Measurements from ENCODE around the gene NALCN. TPM values are rescaled to one million over a fixed set of nuclear protein-coding genes. Genes with fewer than 3 reads are reported as not detected.

The NALCN gene
- total RNA-seq, 1 donor from 2014 or later, result 1.1 TPM

DNA sequence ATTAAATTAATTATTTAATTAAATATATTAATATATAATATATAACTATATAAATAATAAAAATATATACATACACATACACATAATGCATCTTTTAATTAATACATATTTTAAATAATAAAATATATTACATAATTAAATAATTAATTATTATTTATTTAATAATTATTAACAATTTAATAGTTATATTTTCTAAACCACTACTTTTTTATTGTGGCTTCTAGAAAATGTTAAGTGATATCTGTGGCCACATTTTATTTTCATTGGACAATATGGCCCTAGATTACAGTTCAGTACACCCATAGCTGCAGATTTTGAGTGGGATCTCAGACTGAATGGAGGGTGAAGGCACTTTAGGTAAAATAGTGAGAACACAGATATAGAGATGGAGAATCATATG is 335.7 kb downstream of the NALCN start:
- H3K36me3 Mint-ChIP-seq (ENCODE audit: low read depth, unreplicated experiment), result no peaks in the 10 kb centered on the region
- H3K27ac Mint-ChIP-seq (ENCODE audit: unreplicated experiment), result no peak overlapping the region
- no peak overlapping the region for H3K4me2 ChIP-seq (ENCODE audit: low read length)
- no peak overlapping the region for H3K4me3 Mint-ChIP-seq (ENCODE audit: unreplicated experiment)
- H3K4me3 ChIP-seq (ENCODE audit: insufficient read depth, low read depth, low read length), result no peak overlapping the region
- no peaks in the 10 kb centered on the region for H3K27me3 Mint-ChIP-seq (ENCODE audit: low read depth, unreplicated experiment)
- TF ChIP-seq, protein P1, sequence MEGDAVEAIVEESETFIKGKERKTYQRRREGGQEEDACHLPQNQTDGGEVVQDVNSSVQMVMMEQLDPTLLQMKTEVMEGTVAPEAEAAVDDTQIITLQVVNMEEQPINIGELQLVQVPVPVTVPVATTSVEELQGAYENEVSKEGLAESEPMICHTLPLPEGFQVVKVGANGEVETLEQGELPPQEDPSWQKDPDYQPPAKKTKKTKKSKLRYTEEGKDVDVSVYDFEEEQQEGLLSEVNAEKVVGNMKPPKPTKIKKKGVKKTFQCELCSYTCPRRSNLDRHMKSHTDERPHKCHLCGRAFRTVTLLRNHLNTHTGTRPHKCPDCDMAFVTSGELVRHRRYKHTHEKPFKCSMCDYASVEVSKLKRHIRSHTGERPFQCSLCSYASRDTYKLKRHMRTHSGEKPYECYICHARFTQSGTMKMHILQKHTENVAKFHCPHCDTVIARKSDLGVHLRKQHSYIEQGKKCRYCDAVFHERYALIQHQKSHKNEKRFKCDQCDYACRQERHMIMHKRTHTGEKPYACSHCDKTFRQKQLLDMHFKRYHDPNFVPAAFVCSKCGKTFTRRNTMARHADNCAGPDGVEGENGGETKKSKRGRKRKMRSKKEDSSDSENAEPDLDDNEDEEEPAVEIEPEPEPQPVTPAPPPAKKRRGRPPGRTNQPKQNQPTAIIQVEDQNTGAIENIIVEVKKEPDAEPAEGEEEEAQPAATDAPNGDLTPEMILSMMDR (IDR thresholded peaks at IDR 0.05; ENCODE audit: insufficient read depth, low read depth, low read length), result no peak
- TF ChIP-seq EZH2 (IDR thresholded peaks at IDR 0.05; ENCODE audit: insufficient read depth, low read length), result no peak
- DNase-seq (ENCODE audit: low read depth) (no peak), FAIRE-seq (no peak)
- no peak overlapping the region for H2AFZ ChIP-seq (ENCODE audit: low read depth, low read length)
- no peaks in the 10 kb centered on the region for H3K9me3 ChIP-seq (ENCODE audit: insufficient read depth, low read depth, low read length)
- H3K4me1 ChIP-seq (ENCODE audit: insufficient read depth, low read length), result no peaks in the 10 kb centered on the region
- no peaks in the 10 kb centered on the region for H3K79me2 ChIP-seq (ENCODE audit: insufficient read depth, low read length)
- no peaks in the 10 kb centered on the region for H3K4me1 Mint-ChIP-seq (ENCODE audit: low read depth, unreplicated experiment)
- no peak overlapping the region for H3K27ac ChIP-seq (ENCODE audit: low read depth, low read length)
- no peaks in the 10 kb centered on the region for H3K27me3 ChIP-seq (ENCODE audit: insufficient read depth, low read length)
- no peaks in the 10 kb centered on the region for H4K20me1 ChIP-seq (ENCODE audit: insufficient read depth, low read length)
- H3K36me3 ChIP-seq (ENCODE audit: insufficient read depth, low read length), result no peaks in the 10 kb centered on the region
- peaks cover 11% of the 10 kb centered on the region for H3K9me3 Mint-ChIP-seq (ENCODE audit: unreplicated experiment)
- H3K9ac ChIP-seq (ENCODE audit: low read length), result no peak overlapping the region

DNA sequence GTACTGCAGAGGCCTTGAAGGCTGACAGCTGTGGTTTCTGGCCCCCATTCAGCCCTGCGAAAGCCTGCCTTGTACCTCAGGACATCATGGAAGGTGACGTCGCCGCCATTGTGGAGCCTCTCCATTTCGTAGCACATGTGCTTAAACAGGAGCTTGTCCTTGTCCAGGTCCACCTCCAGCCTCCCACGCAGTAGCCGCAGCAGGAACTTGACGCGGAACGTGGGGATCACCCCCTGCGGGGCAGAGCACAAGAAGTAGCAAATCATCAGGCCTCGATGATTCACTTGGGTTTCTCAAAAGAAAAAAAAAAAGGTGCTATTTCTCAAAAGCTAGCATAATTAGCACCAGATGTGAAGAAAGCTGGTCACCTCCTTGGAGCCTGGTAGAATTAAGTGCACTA is 351.0 kb downstream of the NALCN start:
- no peak for TF ChIP-seq EZH2 (IDR thresholded peaks at IDR 0.05; ENCODE audit: insufficient read depth, low read length)
- TF ChIP-seq, protein P1 (IDR thresholded peaks at IDR 0.05; ENCODE audit: insufficient read depth, low read depth, low read length), result no peak
- Histone ChIP-seq H3K9ac (ENCODE audit: low read length) (no peak overlapping the region), H3K27ac (ENCODE audit: low read depth, low read length) (no peak overlapping the region), H3K4me2 (ENCODE audit: low read length) (no peak overlapping the region), H3K4me1 (ENCODE audit: insufficient read depth, low read length) (peaks cover 6% of the 10 kb centered on the region), H3K4me3 (ENCODE audit: insufficient read depth, low read depth, low read length) (no peak overlapping the region), H3K79me2 (ENCODE audit: insufficient read depth, low read length) (no peaks in the 10 kb centered on the region), H3K36me3 (ENCODE audit: insufficient read depth, low read length) (no peaks in the 10 kb centered on the region), H4K20me1 (ENCODE audit: insufficient read depth, low read length) (no peaks in the 10 kb centered on the region), H2AFZ (ENCODE audit: low read depth, low read length) (no peak overlapping the region), H3K9me3 (ENCODE audit: insufficient read depth, low read depth, low read length) (no peaks in the 10 kb centered on the region), H3K27me3 (ENCODE audit: insufficient read depth, low read length) (no peaks in the 10 kb centered on the region)
- peaks cover 6% of the 10 kb centered on the region for H3K27me3 Mint-ChIP-seq (ENCODE audit: low read depth, unreplicated experiment)
- H3K4me1 Mint-ChIP-seq (ENCODE audit: low read depth, unreplicated experiment), result no peaks in the 10 kb centered on the region
- no peaks in the 10 kb centered on the region for H3K9me3 Mint-ChIP-seq (ENCODE audit: unreplicated experiment)
- no peak overlapping the region for H3K27ac Mint-ChIP-seq (ENCODE audit: unreplicated experiment)
- DNase-seq (ENCODE audit: low read depth) (peak; percentile 70), FAIRE-seq (no peak)
- H3K36me3 Mint-ChIP-seq (ENCODE audit: low read depth, unreplicated experiment), result no peaks in the 10 kb centered on the region
- H3K4me3 Mint-ChIP-seq (ENCODE audit: unreplicated experiment), result no peak overlapping the region

DNA sequence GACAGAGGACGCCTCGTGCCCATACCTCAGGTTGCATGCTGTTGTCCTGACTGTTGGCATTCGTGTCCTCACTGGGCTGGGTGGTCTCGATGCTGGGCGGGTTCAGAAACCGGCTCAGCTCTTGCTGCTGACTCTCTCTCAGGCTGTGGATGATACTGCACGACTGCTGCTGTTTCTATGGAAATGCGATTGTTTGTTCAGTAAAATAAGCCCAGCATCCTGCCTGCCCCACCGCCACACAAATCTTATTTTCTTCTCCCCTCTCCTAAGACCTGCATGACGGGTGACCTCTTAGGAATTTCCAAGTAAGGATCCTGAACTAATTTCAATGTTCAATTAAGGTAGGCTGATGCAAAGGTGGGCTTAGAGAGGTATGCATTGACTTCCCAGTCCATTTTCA is 356.5 kb downstream of the NALCN start:
- H3K4me3 ChIP-seq (ENCODE audit: insufficient read depth, low read depth, low read length), result no peak overlapping the region
- no peak overlapping the region for H3K4me3 Mint-ChIP-seq (ENCODE audit: unreplicated experiment)
- H3K36me3 Mint-ChIP-seq (ENCODE audit: low read depth, unreplicated experiment), result no peaks in the 10 kb centered on the region
- H3K27ac Mint-ChIP-seq (ENCODE audit: unreplicated experiment), result no peak overlapping the region
- no peak overlapping the region for H3K27ac ChIP-seq (ENCODE audit: low read depth, low read length)
- H4K20me1 ChIP-seq (ENCODE audit: insufficient read depth, low read length), result no peaks in the 10 kb centered on the region
- H3K79me2 ChIP-seq (ENCODE audit: insufficient read depth, low read length), result no peaks in the 10 kb centered on the region
- no peak for FAIRE-seq
- no peaks in the 10 kb centered on the region for H3K9me3 Mint-ChIP-seq (ENCODE audit: unreplicated experiment)
- no peaks in the 10 kb centered on the region for H3K27me3 ChIP-seq (ENCODE audit: insufficient read depth, low read length)
- H3K4me1 ChIP-seq (ENCODE audit: insufficient read depth, low read length), result no peaks in the 10 kb centered on the region
- no peaks in the 10 kb centered on the region for H3K4me1 Mint-ChIP-seq (ENCODE audit: low read depth, unreplicated experiment)
- H3K9me3 ChIP-seq (ENCODE audit: insufficient read depth, low read depth, low read length), result no peaks in the 10 kb centered on the region
- TF ChIP-seq, protein P1 (IDR thresholded peaks at IDR 0.05; ENCODE audit: insufficient read depth, low read depth, low read length), result no peak
- TF ChIP-seq EZH2 (IDR thresholded peaks at IDR 0.05; ENCODE audit: insufficient read depth, low read length), result no peak
- H3K36me3 ChIP-seq (ENCODE audit: insufficient read depth, low read length), result no peaks in the 10 kb centered on the region
- DNase-seq (ENCODE audit: low read depth), result no peak
- no peak overlapping the region for H3K4me2 ChIP-seq (ENCODE audit: low read length)
- H3K9ac ChIP-seq (ENCODE audit: low read length), result no peak overlapping the region
- no peak overlapping the region for H2AFZ ChIP-seq (ENCODE audit: low read depth, low read length)
- peaks cover 6% of the 10 kb centered on the region for H3K27me3 Mint-ChIP-seq (ENCODE audit: low read depth, unreplicated experiment)

Data from astrocyte (in vitro differentiated cells and primary cell).